GM18951 (cell line): Measurements from ENCODE around the gene FAM219B.

Experiments used
- POLR2A ChIP-seq: IDR thresholded peaks from 4 replicates; pipeline ENCODE4 v1.6.1; 2011; ENCODE audit warnings: mild to moderate bottlenecking; ENCODE audit not compliant: insufficient read length, insufficient read depth; ENCODE audit errors: extremely low read depth
- in situ Hi-C: fragments of 300-500 bp; cut with MboI; formaldehyde crosslinking; loops from one replicate; pipeline ENCODE4 v1.12.0; 2022; ENCODE audit warnings: low sequenced_read_pairs, mixed read lengths, inconsistent platforms; ENCODE audit not compliant: unreplicated experiment

Gene FAM219B

DNA sequence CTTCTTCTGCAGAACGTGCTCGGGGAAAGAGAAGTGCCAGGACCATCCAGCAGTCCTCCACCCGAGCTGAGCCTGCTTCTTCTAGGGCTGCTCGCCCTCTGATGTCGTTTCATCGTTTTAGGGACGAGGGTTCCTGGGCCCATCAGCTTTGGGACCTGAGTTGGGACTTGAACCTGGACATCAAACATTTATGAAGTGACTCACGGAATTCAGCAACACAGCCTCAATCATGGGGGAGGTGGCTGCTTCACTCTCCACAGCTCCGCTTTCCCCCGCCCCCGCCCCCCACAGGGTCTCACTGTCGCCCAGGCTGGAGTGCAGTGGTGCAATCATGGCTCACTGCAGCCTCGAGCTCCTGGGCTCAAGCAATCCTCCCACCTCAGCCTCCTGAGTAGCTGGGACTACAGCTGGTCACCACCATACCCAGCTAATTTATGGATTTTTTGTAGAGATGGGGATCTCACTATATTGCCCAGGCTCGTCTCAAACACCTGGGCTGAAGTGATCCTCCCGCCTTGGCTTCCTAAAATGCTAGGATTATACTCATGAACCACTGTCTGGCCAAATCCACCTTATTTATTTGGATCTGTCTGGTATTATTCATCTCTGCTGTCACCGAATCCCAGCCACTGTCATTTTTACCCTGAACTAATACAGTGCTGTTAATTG lies 32.8 kb downstream of the FAM219B start:
- TF ChIP-seq POLR2A = no peak
- in situ Hi-C loops = no loop called here

DNA sequence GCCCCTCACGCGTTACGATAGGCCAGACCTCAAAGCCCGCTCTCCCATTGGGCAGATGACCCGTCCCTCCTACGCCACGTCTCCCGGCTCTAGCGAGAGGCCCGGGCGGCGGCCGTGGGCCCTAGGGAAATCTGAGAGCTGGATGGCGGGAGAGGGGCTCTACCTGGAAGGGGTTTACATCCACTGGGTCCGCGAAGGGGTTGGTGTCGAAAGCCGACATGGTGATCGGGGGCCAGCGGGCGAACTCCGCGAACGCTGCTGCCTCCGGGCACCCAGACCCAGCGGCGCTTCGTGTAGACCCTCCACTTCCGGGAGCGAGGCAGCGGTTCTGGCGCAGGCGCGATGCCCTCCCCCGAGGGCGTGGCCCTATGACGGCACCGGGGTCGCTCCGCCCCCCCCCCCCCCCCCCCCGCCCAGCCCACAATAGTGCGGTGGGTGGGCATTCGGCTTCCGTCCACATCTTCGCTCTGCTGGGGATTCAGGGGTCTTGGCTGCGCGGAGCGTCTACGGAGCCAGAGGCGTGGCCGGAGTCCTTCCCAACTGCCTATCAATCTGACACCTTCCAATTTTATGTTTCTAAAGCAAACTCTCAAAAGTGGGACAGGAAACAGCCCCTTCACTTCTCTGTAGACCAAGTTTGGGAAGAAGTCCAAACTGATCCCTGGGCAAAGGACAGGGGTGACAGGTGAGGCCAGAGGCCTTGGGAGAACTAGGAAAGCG lies 33.5 kb downstream of the FAM219B start, which contains the start of gene SCAMP2:
SCAMP2 (minus strand) TSS at position 330 of the 720 bp plus-strand sequence; CDS start at position 220, 110 bp downstream.
- peak; percentile 89 for TF ChIP-seq POLR2A
- in situ Hi-C loops = no loop called here

DNA sequence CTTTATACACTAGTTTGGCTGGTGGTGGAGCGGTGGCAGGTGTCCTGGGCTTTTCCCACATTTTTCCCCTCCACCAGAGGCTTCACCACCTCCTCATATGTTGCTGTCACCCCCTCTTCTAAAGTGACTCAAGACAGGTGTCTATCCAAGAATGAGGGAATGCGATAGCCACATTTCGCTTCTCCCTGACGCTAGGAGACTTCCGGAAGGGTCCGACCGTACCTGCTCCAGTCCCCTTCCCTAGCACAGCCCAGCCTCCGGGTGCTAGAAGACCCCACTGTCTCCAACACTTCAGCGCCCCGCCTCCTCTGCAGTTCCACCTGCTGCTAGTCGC lies 34.0 kb downstream of the FAM219B start:
- in situ Hi-C loops = no loop called here
- no peak for TF ChIP-seq POLR2A

DNA sequence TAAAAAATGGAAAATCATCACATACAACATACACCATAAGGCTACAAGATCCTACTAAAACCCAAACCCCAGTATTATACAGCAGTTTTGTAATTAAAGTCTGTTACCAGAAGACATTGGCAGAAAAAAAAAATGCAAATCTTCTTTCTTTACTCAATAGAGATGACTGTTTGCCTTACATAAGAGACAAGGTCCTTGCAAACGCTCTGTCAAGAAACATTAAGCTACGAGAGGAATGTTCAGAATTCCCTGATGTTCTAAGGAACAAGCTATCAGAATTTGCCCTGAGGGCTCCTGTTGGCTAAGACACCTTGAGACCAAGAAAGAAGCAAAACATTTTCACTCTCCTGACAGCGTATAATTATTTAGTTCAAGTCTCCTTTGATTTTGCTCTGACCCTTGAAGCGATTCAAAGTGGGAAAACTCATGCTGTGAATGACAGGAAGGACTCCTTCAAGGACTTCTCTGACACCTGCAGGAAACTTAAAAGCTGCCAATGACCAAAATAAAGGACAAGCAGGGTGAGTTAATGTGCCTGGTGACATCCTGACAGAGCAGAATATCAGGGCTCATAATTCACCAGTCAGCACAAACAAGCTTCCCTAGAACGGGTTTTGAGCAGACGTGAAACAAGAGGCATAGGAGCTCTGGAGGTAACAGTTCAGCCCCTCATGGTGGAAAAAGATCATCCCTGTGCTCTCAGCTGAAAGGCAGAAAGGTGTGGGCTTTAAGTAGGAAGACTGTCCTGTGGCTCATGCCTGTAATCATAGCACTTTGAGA lies 36.0 kb downstream of the FAM219B start:
- no peak for TF ChIP-seq POLR2A
- in situ Hi-C loops = no loop called here

DNA sequence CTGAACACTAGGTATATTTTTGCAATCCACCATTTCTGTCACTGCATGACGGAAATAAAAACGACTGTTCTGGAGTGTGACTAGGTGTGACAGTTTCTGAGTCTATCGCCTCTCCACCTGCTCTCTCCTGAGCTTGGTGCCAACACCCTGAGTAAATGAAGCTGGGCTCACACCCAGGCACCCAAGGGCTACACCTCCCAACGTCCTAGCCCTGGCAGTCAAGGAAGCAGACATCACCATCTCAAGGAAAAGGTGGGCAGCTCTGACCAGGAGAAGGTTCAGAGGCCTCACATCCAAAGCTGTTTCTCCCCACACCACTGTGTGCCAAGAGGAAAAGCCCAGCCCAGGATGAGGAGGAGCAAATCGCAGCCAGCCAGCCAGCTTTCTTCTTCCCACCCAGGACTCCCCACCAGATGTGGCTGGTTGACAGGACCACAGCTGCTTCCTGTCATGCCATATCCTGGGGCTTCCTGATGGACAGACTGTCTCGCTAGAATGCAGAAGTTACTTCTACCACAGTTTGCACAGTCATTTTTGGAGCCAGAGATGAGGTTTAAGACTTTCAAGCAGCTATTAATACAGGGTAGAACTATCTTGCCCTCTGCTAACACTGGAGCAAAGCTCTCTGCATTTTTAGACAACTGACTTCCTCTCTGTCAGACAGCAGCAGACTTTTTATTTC lies 36.8 kb downstream of the FAM219B start:
- TF ChIP-seq POLR2A = peak; percentile 46
- in situ Hi-C loops = no loop called here

DNA sequence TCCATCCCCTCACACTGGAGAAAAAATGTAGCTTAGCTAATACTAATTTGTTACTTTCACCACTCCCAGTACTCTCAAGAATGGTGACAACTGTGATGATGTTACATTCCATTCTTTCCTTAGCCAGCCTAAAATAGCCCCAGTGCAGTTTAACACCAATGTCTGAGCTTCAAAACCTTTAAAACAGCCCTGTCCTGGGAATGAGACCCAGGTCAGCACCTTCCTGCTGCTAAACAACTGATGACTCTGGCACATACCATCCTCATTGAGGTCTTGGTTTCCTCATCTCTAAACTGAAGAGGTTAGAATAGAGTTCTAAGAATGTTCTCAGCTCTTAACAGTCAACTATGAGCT lies 37.3 kb downstream of the FAM219B start:
- no peak for TF ChIP-seq POLR2A

DNA sequence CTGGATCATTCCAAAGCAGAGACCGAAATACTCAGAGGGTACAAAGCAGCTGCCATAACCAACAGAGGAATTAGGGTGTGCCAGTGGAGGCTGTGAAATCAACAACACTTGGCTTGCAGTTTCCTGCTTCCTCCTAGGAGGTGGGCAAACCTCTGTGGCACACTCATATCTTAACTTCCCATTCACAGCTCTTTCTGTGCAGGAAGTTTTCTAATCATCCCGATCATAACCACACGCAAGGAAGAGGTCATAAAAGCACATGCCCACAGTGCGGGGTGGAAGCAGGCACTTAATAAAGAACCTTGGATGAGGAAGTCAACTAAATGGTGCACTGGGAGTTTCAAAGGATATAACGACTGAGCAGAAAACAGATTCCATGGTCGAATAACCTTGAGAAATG lies 38.6 kb downstream of the FAM219B start:
- in situ Hi-C loops = no loop called here

More for the DNA sequence above, 37.3 kb downstream of the FAM219B start:
- in situ Hi-C loops = no loop called here

DNA sequence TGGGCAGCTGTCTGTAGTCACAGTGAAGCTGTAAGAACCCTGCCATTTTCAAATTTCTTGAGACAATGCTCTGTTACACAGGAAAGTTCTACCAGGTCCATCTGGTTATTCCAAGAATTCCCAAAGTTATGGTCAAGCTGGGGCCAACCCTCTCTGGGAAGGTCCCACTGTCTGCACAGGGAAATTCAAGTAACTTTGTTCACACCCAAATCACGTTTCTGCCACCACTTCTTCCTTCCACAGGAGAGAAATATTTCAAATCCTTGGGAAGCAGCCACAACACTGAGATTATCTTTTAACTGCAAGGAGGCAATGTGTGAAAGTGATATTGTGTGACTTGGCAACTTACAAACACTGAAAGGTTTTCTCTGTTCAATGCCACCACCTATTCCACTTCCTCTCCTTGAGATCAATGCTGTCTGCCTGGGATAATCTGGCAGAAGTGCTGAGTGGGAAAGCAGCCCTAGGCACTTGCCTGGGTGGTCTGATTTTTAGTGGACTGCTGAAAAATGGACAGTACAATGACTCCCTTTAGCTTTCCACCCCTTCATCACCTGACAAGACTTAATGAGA lies 39.1 kb downstream of the FAM219B start:
- in situ Hi-C loops = no loop called here
- no peak for TF ChIP-seq POLR2A

More for the DNA sequence above, 38.6 kb downstream of the FAM219B start:
- TF ChIP-seq POLR2A = no peak

DNA sequence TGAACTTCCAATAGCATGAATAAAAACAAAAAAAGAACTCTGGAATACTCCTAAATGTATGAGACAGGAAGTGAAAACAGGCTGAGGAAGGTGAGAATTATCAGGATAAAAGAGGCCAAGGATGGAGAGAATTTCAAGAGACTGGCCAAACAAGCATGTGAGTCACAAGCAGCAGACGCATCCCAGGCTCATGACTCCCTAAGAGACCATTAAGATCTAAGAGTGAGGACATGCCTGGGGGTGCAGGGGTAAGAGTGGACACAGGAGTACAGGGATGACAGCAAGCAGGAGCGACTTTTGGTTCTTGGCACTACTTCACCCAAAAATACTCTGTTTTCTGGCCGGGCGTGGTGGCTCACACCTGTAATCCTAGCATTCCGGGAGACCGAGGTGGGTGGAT lies 40.6 kb downstream of the FAM219B start:
- in situ Hi-C loops = no loop called here
- TF ChIP-seq POLR2A = no peak

DNA sequence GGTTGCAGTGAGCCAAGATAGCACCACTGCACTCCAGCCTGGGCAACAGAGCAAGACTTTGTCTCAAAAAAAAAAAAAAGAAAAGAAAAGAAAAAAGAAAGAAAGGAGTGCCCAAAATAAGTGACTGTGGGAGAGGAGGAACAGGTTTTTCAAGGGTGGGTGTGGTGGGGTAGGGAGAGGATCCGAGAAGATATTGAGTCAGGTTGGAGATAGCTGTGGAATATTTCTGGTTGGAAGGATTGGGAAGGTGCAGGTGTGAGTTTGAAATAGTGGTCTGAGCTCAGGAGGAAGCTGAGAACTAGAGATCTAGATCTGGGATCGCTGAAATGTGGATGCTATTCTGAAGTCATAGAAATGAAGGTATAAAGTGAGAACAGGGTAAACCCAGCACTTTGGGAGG lies 41.3 kb downstream of the FAM219B start:
- in situ Hi-C loops = no loop called here
- TF ChIP-seq POLR2A = no peak

DNA sequence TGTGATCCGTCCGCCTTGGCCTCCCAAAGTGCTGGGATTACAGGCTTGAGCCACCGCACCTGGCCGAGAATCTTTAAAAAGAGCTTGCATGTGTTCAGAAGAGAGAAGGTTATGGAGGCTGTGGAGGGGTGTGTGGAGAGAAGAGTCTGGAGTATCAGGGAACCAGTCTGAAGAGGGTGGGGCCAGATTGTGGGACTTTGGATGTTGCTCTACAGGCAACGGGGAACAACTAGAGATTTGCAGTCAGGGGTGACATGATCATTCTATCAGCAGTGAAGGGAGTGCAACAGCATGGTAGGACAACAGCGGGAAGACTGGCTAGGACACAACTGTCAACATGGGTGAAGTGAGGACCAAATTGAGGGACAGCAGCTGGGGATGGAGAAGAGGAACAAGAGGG lies 42.4 kb downstream of the FAM219B start:
- TF ChIP-seq POLR2A = no peak
- in situ Hi-C loops = no loop called here

DNA sequence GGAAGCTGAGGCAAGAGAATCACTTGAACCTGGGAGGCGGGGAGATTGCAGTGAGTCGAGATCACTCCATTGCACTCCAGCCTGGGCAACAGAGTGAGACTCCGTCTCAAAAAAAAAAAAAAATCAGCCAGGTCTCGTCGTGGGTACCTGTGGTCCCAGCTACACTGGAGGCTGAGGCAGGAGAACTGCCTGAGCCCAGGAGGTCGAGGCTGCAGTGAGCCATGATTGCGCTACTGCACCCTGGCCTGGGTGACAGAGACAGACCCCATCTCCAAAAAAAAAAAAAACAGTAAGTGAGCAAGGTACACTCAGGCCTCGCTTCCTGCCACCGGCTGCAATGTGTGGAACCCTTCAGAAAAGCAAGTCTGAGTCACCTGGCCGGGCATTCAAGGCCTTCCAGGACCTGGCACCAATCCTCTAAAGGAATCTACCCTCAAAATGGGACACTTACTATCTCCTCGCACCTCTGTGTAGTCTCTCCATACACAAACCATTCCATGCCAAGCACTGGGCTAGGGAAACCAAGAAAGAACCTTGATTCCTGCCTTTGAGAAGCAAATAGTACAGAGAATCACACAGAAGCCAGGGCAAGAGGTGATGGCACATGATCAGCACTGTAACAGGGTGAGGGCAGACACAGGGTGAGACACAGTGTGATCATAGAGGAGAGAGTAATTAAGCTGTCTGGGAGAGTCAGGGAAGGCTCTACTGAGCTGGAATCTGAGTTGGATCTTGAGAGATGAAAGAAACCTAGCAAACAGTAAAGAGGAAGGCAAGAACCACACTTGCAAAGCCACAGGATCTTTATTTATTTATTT lies 43.2 kb downstream of the FAM219B start:
- in situ Hi-C loops = no loop called here
- TF ChIP-seq POLR2A = no peak

DNA sequence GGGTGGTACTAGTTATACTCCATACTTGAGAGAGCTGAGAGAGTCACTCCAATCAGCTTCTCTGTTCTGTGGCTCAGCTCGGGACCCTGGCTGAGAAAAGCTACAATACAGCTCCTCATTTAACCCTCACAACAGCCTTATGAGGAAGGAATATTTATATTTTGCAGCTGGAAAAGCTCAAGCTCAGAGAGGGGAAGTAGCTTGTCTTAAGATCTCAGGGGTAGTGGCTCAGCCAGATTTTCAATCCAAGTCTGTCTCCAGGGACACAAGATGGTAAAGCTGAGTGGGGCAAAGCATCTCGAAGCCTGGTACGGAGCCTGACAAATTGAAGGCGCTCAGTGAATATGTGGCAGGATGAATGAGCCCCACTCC lies 48.3 kb downstream of the FAM219B start:
- no peak for TF ChIP-seq POLR2A
- in situ Hi-C loops = no loop called here
